ENCODE measurements around the gene TMEM88. TPM values are rescaled to one million over a fixed set of nuclear protein-coding genes. Genes with fewer than 3 reads are reported as not detected.

TMEM88 gene
- total and polyA plus RNA-seq, 3 donors from 2014 or later: 4.6 to 7.4 (median 6.8) TPM

DNA sequence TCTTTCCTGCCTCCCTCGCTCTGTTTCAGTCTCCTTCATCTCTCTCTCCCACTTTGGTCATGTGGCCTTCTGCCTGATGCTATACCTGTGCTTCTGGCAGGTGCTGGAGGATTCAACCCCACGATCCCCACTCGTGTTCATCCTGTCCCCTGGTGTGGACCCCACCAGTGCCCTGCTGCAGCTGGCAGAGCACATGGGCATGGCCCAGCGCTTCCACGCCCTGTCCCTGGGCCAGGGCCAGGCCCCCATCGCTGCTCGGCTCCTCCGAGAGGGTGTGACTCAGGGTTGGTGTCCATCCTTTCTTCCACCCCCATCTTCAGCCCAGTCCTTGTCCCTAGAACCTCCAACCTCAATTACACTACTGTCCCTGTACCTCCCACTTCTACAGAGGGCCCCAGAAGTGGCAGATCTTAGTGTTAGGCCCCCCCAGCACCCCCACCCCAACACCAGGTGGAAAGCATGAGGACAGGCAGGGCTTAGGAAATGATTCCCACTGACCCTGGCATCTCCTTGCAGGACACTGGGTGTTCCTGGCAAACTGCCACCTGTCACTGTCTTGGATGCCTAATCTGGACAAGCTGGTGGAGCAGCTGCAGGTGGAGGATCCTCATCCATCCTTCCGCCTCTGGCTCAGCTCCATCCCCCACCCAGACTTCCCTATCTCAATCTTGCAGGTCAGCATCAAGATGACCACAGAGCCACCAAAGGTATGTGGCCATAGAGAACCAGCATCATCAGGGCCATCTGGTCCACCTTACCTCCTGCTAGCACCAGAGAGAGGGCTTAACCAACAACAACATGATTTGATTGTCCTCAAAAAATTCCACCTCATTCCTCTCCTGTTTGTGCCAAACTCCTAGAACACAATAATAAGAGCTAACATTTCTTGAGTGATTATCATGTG, 30.6 kb upstream of the TMEM88 start:
- Histone ChIP-seq H3K36me3 (ENCODE audit: low read depth, missing control alignments) (no peaks in the 10 kb centered on the region), H3K27ac (no peak overlapping the region), H3K4me3 (no peak overlapping the region), H3K27me3 (no peaks in the 10 kb centered on the region), H3K9me3 (no peaks in the 10 kb centered on the region), H3K4me1 (no peaks in the 10 kb centered on the region)
- no peak for TF ChIP-seq POLR2A (IDR thresholded peaks at IDR 0.05)
- TF ChIP-seq, protein P1, sequence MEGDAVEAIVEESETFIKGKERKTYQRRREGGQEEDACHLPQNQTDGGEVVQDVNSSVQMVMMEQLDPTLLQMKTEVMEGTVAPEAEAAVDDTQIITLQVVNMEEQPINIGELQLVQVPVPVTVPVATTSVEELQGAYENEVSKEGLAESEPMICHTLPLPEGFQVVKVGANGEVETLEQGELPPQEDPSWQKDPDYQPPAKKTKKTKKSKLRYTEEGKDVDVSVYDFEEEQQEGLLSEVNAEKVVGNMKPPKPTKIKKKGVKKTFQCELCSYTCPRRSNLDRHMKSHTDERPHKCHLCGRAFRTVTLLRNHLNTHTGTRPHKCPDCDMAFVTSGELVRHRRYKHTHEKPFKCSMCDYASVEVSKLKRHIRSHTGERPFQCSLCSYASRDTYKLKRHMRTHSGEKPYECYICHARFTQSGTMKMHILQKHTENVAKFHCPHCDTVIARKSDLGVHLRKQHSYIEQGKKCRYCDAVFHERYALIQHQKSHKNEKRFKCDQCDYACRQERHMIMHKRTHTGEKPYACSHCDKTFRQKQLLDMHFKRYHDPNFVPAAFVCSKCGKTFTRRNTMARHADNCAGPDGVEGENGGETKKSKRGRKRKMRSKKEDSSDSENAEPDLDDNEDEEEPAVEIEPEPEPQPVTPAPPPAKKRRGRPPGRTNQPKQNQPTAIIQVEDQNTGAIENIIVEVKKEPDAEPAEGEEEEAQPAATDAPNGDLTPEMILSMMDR (IDR thresholded peaks at IDR 0.05): no peak
- 76 to 82% methylated on average over 9 of the region's 9 CpGs for WGBS, 2 donors
- intact Hi-C loops (cut with DNase I; ENCODE audit: low total_unique reads): no loop called here
- no peak for DNase-seq

DNA sequence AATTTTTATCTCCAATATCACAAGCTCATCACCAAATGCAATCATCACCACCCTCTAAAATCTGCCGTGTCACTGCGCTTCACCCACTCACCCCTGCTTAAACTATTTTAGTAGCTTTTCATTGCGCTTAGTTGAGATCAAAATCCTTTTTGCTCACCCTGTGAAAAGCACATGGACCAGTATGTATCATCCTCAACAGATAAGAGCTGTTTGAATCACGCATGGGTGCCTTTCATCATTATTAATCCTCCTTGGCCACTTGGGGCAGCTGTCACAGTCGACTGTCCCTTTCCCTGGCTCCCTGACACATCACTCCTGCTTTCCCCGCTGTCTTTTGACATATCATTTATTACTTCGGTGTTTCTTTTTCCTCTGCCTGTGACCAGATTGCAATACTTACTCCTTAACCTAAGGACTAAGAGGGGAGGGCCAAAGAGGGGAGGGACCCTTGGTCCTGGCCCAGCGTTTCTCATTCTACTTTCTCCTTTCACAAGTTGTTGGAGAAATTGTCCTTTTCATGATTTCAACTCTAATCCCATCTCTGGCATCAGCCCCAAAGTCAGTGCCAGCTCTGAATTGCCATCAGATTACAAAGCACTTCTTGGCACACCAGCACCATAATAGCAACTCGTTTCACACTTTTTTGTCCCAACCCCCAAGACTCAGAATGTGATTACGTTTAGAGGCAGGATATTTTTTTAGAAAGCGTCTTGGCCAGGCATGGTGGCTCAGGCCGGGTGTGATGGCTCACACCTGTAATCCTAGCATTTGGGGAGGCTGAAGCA, 29.5 kb upstream of the TMEM88 start:
- no peak for DNase-seq
- Histone ChIP-seq H3K4me1 (no peaks in the 10 kb centered on the region), H3K27me3 (no peaks in the 10 kb centered on the region), H3K4me3 (no peak overlapping the region), H3K9me3 (no peaks in the 10 kb centered on the region), H3K36me3 (ENCODE audit: low read depth, missing control alignments) (no peaks in the 10 kb centered on the region), H3K27ac (no peak overlapping the region)
- TF ChIP-seq POLR2A (IDR thresholded peaks at IDR 0.05): no peak
- TF ChIP-seq, protein P1 (IDR thresholded peaks at IDR 0.05): no peak
- intact Hi-C loops (cut with DNase I; ENCODE audit: low total_unique reads): no loop called here
- 48 to 51% methylated on average over 12 of the region's 12 CpGs for WGBS, 2 donors

DNA sequence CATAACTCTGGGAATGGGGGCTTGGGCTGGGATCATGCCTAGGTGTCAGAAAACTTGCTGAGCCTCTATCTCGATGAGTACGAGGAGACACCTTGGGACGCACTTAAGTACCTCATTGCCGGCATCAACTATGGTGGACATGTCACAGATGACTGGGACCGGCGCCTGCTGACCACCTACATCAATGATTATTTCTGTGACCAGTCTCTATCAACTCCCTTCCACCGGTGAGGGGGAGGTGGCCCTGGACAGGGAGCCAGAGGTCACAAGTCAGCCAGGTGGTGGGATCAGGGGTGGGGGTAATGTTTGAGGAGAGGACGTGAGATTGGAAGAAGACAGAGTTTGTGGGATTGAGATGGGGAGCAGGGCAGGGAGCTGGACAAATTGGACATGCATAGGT, 24.2 kb upstream of the TMEM88 start:
- H3K4me1 ChIP-seq: peaks cover 5% of the 10 kb centered on the region
- H3K4me3 ChIP-seq: no peak overlapping the region
- TF ChIP-seq, protein P1 (IDR thresholded peaks at IDR 0.05): no peak
- TF ChIP-seq POLR2A (IDR thresholded peaks at IDR 0.05): no peak
- H3K36me3 ChIP-seq (ENCODE audit: low read depth, missing control alignments): no peaks in the 10 kb centered on the region
- intact Hi-C loops (cut with DNase I; ENCODE audit: low total_unique reads): no loop called here
- no peaks in the 10 kb centered on the region for H3K9me3 ChIP-seq
- DNase-seq: no peak
- H3K27ac ChIP-seq: no peak overlapping the region
- no peaks in the 10 kb centered on the region for H3K27me3 ChIP-seq
- 79 to 87% methylated on average over 8 of the region's 8 CpGs for WGBS, 2 donors

DNA sequence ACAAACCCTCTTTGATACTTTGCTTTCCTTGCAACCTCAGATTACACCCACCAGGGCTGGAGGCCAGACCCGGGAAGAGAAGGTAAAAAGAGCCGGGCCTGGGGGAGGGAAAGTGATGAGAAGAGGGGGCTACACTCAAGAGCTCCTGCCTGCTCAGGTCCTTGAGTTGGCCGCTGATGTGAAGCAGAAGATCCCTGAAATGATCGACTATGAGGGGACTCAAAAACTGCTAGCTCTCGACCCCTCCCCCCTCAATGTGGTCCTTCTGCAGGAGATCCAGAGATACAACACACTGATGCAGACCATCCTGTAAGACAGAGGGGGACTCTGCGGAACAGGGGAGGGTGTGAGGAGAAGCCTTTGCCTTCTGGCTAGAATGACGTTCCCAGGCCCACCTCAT, 23.6 kb upstream of the TMEM88 start:
- Histone ChIP-seq H3K27ac (no peak overlapping the region), H3K36me3 (ENCODE audit: low read depth, missing control alignments) (no peaks in the 10 kb centered on the region), H3K9me3 (no peaks in the 10 kb centered on the region), H3K4me3 (no peak overlapping the region), H3K4me1 (peaks cover 5% of the 10 kb centered on the region), H3K27me3 (no peaks in the 10 kb centered on the region)
- intact Hi-C loops (cut with DNase I; ENCODE audit: low total_unique reads): no loop called here
- no peak for DNase-seq
- TF ChIP-seq POLR2A (IDR thresholded peaks at IDR 0.05): no peak
- TF ChIP-seq, protein P1 (IDR thresholded peaks at IDR 0.05): no peak
- 69 to 83% methylated on average over 6 to 7 of the region's 7 CpGs for WGBS, 2 donors

Data from testis (tissue), 3 donors.